Esophagus muscularis mucosa (tissue), 4 donors: ENCODE results near the gene VPS18. TPM values are rescaled to one million over a fixed set of nuclear protein-coding genes. Genes with fewer than 3 reads are reported as not detected.

Experiments
- DNase-seq: peaks from one replicate; pipeline ENCODE4 v3.0.0-alpha.2; 2017; ENCODE audit errors: extremely low spot score
- H3K27ac ChIP-seq, 4 donors: fragments of 200-600 bp; sonication (generic); replicated peaks in 1 of 4; 1 replicate in 3 of 4; 2 replicates in 1 of 4; pipeline ENCODE4 v1.5.1; 2016 to 2019; ENCODE audit warnings: mild to moderate bottlenecking in 1 of 4
- H3K27me3 ChIP-seq, 4 donors: fragments of 200-600 bp; sonication (generic); one replicate each; pipeline versions ENCODE4 v1.5.1 to v1.6.0; 2016 to 2019
- H3K36me3 ChIP-seq, 4 donors: fragments of 200-600 bp; sonication (generic); one replicate each; pipeline ENCODE4 v1.5.1; 2016 to 2019
- H3K4me1 ChIP-seq, 4 donors: fragments of 200-600 bp; sonication (generic); one replicate each; pipeline ENCODE4 v1.5.1; 2016 to 2019
- H3K4me3 ChIP-seq, 4 donors: fragments of 200-600 bp; sonication (generic); 1 replicate in 2 of 4; 2 replicates in 2 of 4; pipeline ENCODE4 v1.5.1; 2016 to 2019; ENCODE audit warnings: mild to moderate bottlenecking in 4 of 4, moderate library complexity in 1 of 4
- H3K9me3 ChIP-seq, 4 donors: fragments of 200-600 bp; sonication (generic); 1 replicate in 3 of 4; 2 replicates in 1 of 4; pipeline ENCODE4 v1.5.1; 2016 to 2019
- CTCF ChIP-seq, 3 experiments: fragments of 200-600 bp in 2 of 3; fragments of 450-650 bp in 1 of 3; sonication (generic) in 2 of 3; IDR thresholded peaks; one replicate each; pipeline ENCODE4 v1.5.1; 2017 to 2019; ENCODE audit warnings: antibody characterized with exemption in 3 of 3, mild to moderate bottlenecking in 2 of 3, moderate library complexity in 1 of 3
- EP300 ChIP-seq: sonication (generic); formaldehyde crosslinking; IDR thresholded peaks from one replicate; pipeline ENCODE4 v1.6.1; 2017; ENCODE audit warnings: antibody characterized with exemption
- POLR2A ChIP-seq: fragments of 450-650 bp; IDR thresholded peaks from one replicate; pipeline ENCODE4 v1.6.1; 2017; ENCODE audit warnings: antibody characterized with exemption, moderate library complexity, mild to moderate bottlenecking, low read depth
- POLR2AphosphoS5 ChIP-seq, 2 donors: sonication (generic); formaldehyde crosslinking; IDR thresholded peaks; one replicate each; pipeline ENCODE4 v1.6.1; 2017; ENCODE audit warnings: antibody characterized with exemption in 2 of 2
- WGBS: methylation state at CpG from one replicate; pipeline ENCODE4 v1.1.5; 2018; 5-methylcytosine and 5-hydroxymethylcytosine counted together
- intact Hi-C: fragments of 100-400 bp; cut with DNase I; formaldehyde crosslinking; loops from one replicate; pipeline ENCODE4 v1.15.1; 2023
- total RNA-seq, 4 donors: library from RNA; depleted of rRNA; stranded (reverse); fragments of >200 nt; gene quantifications; one replicate each; pipeline versions ENCODE4 v1.1.0 to v1.2.1, GENCODE V29; 2016

The VPS18 gene
- total RNA-seq, 4 donors from 2014 or later = 28.7 to 36.6 (median 32.2) TPM

- intact Hi-C loops = no loop called here
- Histone ChIP-seq H3K36me3 (peaks cover 0 to 9% (median 0%) of the 10 kb centered on the region in 4 donors), H3K4me1 (peaks cover 62 to 68% (median 65%) of the 10 kb centered on the region in 4 donors)
Observed at GRCh38 chr15:40930430-40931299, 36.4 kb downstream of the VPS18 start.

GRCh38 chr15:40931300-40932142 is 37.3 kb downstream of the VPS18 start:
- TF ChIP-seq POLR2A (no peak), EP300 (no peak), POLR2AphosphoS5 (IDR thresholded peaks at IDR 0.05) (no peak)
- no peak for DNase-seq
- Histone ChIP-seq H3K36me3 (peaks cover 0 to 18% (median 0%) of the 10 kb centered on the region in 4 donors), H3K27ac (peak overlapping the region in 3 of 4 donors; percentile 16 to 35 (median 28)), H3K4me3 (peak overlapping the region; percentile 57 to 58 (median 58)), H3K9me3 (no peaks in the 10 kb centered on the region), H3K27me3 (peaks cover 0 to 90% (median 50%) of the 10 kb centered on the region in 4 donors), H3K4me1 (peaks cover 58 to 64% (median 59%) of the 10 kb centered on the region in 4 donors)
- 80% methylated on average over 15 of the region's 16 CpGs for WGBS
- intact Hi-C loops = no loop called here

More at GRCh38 chr15:40930430-40931299, 36.4 kb downstream of the VPS18 start:
- 2% methylated on average over 36 of the region's 46 CpGs for WGBS
- Histone ChIP-seq H3K27me3 (peaks cover 0 to 92% (median 58%) of the 10 kb centered on the region in 4 donors), H3K4me3 (peak overlapping the region; percentile 57 to 58 (median 58)), H3K9me3 (no peaks in the 10 kb centered on the region), H3K27ac (peak overlapping the region; percentile 10 to 67 (median 38))
- TF ChIP-seq POLR2AphosphoS5 (IDR thresholded peaks at IDR 0.05) (peak; percentile 27 to 59), EP300 (no peak), POLR2A (no peak), CTCF (IDR thresholded peaks at IDR 0.05) (peak in 2 of 3 experiments; percentile 13 to 39)
- no peak for DNase-seq

GRCh38 chr15:40932156-40932555 is 37.9 kb downstream of the VPS18 start:
- 85% methylated on average over 8 of the region's 8 CpGs for WGBS
- no peak for DNase-seq
- Histone ChIP-seq H3K9me3 (no peaks in the 10 kb centered on the region), H3K27me3 (peaks cover 0 to 84% (median 46%) of the 10 kb centered on the region in 4 donors), H3K4me1 (peaks cover 54 to 61% (median 58%) of the 10 kb centered on the region in 4 donors), H3K4me3 (peak overlapping the region; percentile 57 to 58 (median 58)), H3K36me3 (peaks cover 0 to 18% (median 0%) of the 10 kb centered on the region in 4 donors), H3K27ac (no peak overlapping the region)
- TF ChIP-seq CTCF (IDR thresholded peaks at IDR 0.05) (no peak), POLR2A (no peak), EP300 (no peak), POLR2AphosphoS5 (IDR thresholded peaks at IDR 0.05) (no peak)
- intact Hi-C loops = no loop called here

GRCh38 chr15:40932649-40933516 is 38.6 kb downstream of the VPS18 start:
- peak overlapping the region in 3 of 4 donors; percentile 57 to 58 (median 58) for H3K4me3 ChIP-seq
- peaks cover 0 to 24% (median 0%) of the 10 kb centered on the region in 4 donors for H3K36me3 ChIP-seq
- no peak for TF ChIP-seq EP300
- intact Hi-C loops = no loop called here
- WGBS = 91% methylated on average over 5 of the region's 11 CpGs
- H3K9me3 ChIP-seq = no peaks in the 10 kb centered on the region
- H3K4me1 ChIP-seq = peaks cover 51 to 59% (median 54%) of the 10 kb centered on the region in 4 donors
- H3K27me3 ChIP-seq = peaks cover 0 to 77% (median 39%) of the 10 kb centered on the region in 4 donors
- no peak overlapping the region for H3K27ac ChIP-seq
- DNase-seq = no peak

- intact Hi-C loops = no loop called here
- Histone ChIP-seq H3K9me3 (no peaks in the 10 kb centered on the region), H3K36me3 (peaks cover 0 to 25% (median 0%) of the 10 kb centered on the region in 4 donors), H3K4me3 (no peak overlapping the region), H3K27ac (no peak overlapping the region), H3K4me1 (peaks cover 44 to 58% (median 52%) of the 10 kb centered on the region in 4 donors), H3K27me3 (peaks cover 0 to 71% (median 32%) of the 10 kb centered on the region in 4 donors)
- no peak for TF ChIP-seq POLR2A
- TF ChIP-seq EP300 = no peak
- no peak for TF ChIP-seq POLR2AphosphoS5 (IDR thresholded peaks at IDR 0.05)
- no peak for TF ChIP-seq CTCF (IDR thresholded peaks at IDR 0.05)
- WGBS = 78% methylated on average over 3 of the region's 3 CpGs
- no peak for DNase-seq
Observed at GRCh38 chr15:40933517-40933902, 39.3 kb downstream of the VPS18 start.
